ENCODE data around the gene TTC16.

TTC16 gene

DNA sequence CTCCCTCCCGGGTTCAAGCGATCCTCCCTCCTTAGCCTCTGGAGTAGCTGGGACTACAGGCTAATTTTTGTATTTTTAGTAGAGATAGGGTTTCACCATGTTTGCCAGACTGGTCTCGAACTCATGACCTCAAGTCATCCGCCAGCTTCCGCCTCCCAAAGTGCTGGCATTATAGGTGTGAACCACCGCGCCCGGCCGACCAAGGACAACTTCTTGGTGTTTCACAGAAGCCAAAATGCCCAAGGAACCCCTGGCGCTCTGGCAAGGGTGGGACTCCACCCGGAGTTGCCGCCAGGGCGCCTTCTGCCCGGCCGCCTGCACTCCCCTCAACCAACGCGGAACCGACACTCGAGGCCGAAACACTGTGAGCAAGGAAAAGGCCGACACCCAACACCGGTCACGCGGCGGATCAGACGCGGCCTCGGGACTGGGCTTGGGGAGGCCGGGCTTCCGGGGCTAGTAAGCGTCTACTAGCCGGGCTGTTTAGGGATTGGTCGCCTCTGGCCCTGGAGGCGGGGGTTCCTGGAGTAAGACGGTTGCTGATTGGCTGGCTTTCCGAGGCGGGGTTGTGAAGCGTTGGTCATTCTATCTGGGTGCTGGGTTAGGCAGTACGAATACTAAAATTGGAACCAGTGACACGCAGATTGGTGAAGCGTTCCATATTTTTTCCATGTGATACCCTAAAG is 16.8 kb upstream of the TTC16 start:
- DNase-seq (ENCODE audit: low read depth), result peak; percentile 97

DNA sequence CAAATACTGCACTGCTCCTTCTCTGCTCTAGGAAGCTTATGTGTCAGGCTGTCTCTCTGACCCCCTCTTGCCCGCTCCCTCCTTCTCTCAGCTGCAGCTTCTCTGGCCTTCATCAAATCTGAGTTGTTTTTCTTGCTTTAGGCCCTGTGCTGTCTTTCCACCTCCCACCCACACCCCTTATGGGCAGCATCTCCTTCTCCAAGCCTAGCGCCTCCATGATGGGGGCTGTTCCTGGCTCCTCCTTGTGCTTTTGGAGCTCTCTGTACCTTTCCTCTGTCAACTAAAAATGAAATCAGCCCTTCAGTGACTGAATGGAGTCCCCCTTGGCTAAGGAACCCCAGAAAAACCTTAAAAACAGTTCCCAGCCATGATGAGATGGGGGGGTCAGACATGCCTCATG is 15.7 kb upstream of the TTC16 start:
- DNase-seq (ENCODE audit: low read depth), result no peak

DNA sequence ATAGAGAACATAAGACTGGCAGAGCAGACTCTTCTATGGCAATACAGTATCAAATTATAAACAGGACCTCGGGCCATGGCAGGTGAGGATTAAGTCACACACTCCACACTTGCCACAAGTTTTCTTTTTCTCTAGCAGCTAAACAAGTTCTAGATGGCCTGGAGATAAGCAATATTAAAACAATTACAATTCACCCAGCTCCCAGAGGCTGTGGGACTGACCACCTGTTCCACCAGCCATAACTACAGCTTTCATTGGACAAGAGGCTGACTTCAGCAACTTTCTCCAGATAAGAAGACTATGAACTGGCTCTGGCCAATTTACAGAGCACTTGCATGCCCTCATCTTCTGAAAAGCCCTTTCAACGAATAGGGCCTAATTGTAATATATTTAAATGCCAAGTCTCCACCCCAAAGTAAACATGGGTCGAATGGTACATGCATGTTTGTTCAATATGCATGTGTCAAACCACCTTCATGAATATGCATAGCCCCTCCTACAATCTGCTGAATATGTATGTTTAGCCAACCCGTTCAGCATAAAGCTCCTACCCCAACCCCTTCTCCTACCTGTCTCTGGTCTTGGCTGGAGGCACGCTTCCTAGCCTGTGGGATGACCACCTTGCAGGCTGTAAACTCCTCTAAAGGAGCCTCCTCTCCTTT is 15.2 kb upstream of the TTC16 start:
- no peak for DNase-seq (ENCODE audit: low read depth)

DNA sequence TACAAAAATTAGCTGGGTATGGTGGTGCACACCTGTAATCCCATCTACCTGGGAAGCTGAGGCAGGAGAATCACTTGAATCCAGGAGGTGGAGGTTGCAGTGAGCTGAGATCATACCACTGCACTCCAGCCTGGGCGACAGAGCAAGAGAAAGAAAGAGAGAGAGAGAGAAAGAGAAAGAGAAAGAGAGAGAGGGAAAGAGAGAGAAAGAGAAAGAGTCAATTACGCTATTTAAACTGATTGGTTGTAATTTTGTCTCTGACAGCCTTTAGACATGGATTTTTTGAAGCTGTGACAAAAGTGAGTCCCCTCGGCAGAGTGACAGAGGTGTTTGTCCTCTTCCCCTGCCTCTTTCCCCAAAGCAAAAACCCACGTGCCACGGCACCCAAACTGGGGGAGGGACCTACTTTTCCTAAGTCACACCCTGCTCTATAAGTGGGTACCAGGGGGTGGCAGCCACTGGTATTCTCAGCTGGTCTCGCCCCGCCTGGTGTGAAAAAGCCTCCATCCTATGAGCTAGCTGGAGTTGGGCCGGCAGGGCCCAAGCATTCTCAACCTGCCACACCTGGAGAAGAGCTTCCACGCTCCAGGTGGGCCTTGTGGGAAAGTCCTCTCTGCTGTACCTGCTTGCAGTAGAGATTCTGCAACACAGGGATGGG is 12.5 kb upstream of the TTC16 start:
- no peak for DNase-seq (ENCODE audit: low read depth)

DNA sequence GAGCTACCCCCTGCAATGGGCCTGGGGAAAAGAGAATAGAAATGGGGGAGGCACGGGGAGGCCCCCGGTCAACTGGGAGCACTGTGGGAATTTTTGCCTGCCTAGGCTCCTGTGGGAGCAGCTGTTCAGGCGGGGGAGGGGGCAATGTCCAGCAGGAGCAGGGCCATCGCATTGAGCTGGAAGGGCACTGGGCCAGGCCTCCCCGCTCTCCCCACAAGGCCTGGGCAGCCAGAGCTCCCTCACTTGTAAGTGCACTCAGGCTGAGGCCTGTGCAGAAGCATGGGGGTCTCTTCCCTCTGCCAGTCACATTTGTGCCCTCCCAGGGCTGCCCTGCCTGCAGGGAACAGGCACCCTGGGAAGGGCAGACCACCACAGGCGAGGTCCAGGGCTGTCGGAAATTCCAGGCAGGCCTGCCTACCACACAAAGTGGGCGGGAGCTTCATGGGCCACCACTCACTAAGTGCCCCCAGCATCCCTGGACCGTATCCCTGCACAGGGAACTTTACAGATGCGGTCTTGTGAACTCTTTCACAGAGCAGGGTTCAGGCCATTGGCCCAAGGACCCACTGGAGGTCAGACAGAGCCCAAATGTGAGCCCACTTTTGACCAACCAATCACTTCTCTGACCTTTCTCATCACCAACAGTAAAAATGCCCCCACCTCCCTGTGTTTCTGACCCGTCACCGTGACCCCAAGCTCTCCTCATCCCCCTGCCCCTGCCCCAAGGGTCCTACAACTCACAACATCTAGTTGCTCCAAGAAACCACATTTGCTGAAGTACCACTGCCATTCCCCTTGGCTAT is 10.1 kb upstream of the TTC16 start:
- no peak for DNase-seq (ENCODE audit: low read depth)

DNA sequence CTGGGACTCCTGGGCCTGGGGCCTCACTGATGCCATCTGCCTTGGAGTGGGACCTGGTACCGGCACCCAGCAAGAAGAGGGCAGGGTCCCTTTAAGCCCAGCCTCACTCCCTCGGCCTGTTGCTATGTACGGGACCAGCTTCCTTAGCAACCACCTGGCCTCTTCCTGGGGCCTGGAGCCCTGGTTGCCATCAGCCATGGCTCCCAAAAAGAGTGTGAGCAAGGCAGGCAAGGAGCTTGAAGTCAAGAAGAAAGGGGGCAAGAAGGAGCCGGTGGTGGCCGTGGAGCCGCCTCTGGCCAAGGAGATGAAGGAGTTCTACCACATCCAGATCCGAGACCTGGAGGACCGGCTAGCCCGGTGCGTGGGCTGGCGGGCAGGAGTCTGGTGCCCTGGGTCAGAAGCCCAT is 9.0 kb upstream of the TTC16 start, which contains the start of gene CFAP157:
Gene CFAP157 (plus strand): TSS at position 153 of the 406 bp plus-strand sequence. CDS start 44 bp downstream, at position 197.
- DNase-seq (ENCODE audit: low read depth), result no peak

DNA sequence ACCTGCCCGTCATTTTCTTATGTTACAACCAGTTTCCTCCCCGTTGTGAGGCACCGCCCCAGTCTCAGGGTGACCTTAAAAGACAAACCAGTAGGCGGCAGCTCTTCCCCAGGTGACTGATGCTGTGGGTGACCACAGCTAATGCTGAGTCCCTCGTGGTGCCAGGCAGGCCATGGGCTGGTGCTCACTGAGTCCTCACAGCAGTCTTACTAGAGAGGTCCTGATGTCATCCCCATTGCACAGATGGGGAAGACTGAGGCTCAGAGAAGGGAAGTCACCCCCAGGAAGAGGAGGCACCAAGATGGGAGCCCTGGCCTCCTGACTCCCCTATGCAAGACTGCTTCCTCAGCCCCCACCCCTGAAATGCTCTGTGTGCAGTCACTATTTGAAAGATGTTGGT is 8.1 kb upstream of the TTC16 start:
- DNase-seq (ENCODE audit: low read depth), result no peak

DNA sequence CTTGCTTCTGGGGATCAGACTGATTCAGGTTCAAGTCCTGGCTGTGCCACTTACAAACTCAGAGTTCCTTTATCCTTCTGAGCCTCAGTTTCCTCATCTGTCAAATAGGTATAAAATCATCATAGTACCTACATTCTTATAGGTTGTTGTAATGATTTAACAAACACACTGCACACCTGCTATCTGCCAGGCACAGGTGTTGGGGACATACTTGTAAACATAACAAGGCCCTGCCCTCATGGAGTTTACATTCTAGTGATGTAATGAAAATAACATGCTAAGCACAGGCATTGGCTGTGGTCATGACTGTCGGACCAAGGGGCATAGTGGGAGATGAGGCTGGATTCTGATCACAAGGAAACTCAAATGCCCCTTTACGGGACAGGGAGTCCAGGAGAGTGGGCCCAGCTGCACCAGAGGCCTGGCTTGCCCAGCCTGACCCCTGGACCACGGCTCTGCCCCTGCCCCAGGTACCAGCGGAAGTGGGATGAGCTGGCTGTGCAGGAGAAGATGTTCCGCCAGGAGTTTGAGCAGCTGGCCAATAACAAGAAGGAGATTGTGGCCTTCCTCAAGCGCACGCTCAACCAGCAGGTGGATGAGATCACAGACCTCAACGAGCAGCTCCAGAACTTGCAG is 6.8 kb upstream of the TTC16 start:
- no peak for DNase-seq (ENCODE audit: low read depth)

DNA sequence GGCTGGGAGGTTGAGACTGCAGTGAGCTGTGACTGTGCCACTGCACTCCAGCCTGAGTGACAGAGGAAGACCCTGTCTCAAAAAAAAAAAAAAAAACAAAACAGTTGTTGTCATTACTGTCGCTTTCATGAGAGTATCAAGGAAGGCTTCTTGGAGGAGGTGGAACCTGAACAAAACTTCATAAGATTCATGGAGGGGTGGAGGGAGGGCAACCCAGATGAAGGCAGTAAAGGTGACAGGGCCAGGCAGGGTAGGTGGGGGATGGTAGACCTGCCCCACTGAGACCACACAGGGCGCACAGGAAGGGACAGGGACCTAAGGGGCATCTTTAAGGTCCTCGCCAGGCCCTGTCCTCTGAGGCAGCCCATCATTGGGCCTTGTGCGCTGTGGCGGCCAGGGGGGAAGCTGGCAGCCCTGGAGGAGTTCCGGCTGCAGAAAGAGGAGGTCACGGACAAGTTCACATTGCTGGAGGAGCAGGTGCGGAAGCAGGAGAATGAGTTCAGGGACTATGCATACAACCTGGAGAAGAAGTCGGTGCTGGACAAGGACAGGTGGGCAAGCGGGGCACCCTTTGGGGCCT is 5.6 kb upstream of the TTC16 start:
- DNase-seq (ENCODE audit: low read depth), result no peak

DNA sequence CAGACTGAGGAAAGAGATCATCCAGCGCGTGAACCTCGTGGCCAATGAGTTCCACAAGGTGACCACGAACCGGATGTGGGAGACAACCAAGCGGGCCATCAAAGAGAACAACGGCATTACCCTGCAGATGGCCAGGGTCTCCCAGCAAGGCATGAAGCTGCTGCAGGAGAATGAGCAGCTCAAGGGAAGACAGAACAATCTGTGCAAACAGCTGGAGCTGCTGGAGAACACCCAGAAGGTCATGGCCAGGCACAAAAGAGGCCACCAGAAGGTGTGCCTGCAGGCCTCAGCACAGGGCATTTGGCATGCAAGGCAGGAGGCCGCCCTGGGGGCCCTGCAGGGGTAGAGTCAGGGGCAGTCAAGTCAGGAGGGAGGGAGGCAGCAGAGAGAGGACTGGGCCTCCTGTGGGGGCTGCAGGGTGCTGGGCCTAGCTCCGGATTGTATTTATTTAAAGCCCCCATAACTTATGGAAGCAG is 4.6 kb upstream of the TTC16 start:
- DNase-seq (ENCODE audit: low read depth), result no peak

DNA sequence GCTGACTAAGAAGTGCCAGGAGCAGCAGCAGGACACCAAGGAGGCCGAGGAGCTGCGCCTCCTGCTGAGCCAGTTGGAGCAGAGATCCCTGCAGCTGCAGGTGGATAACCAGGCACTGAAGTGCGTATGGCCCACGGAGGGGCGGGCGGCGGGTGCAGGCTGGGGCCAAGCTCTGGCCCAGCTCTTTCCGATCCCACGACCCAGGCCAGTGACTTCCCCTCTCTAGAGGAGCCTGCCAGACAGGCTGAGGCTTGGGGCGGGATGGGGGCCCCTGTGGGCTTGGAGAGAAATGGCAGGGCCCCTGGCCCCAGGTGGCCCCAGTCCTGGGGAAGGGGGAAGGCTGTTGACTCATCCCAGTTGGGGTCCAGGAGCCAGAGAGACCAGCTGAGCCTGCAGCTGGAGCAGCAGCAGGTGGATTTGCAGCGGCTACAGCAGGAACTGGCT is 4.0 kb upstream of the TTC16 start:
- DNase-seq (ENCODE audit: low read depth), result no peak

DNA sequence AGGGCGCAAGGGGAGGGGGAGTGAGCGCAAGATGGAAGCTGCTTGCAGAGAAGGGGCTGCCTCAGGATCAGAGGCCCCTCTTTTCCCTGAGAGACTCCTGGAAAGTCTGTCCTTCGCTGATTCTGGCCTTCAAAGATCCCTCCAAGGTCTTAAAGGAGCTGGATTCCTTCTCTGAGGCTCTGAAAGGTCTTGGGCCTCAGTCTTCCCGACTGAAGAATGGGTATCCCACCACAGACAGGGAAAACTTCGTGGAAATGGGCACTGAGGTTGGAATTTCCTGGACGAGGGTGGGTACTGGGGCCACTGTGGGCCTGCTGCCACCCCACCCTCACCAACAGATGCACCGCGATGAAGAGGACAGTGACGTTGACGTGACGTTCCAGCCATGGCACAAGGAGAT is 3.5 kb upstream of the TTC16 start:
- DNase-seq (ENCODE audit: low read depth), result no peak

DNA sequence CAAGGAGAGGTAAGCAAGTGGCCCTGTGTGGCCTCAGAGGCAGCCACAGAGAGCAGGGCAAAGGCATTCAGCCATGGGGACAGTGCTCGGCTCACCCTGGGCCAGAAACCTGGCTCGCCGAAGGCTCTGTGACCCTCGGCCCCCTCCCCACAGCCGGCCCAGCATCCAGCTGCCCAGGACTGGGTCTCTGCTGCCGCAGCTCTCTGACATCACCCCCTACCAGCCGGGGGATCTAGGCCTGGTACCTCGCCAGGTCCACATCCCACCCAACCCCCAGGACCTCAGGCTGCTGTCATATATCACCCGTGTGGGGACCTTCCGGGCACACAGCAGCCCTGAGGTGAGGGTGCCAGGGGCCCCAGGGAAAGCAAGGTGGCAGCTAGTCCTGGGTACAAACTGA is 3.0 kb upstream of the TTC16 start:
- no peak for DNase-seq (ENCODE audit: low read depth)

DNA sequence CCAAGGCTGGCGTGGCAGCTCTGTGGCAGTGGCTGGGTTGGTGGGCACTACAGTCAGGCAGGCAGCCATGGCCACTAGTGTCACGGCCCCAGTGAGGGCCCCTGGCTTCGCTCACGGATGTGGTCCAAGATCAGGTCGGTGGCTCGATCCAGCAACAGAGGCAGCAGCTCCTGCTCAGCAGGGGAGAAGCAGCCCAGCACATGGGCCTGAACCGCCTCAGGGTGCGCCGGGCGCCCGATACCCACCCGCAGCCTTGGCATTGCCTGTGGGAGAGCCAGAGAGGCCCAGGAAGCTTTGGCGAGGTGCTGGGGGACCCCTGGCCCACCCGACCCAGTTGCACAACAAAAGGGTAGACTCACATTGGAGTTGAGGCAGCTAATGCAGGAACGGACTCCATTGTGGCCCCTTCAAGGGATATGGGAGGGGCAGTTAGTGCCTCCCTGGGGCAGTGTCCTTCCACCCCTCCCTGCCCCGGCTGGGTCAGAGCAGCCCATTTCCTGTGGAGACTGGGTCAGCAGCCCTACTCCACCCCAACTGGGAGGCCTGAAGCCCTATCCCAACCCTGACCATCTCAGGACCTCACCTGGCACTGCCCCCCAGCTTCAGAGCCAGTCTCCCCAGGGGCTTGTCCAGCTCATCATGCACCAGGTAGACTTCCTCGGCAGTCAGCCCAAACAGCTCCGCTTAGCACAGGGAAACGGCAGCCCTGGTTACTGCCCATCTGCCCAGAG is 1.7 kb upstream of the TTC16 start:
- no peak for DNase-seq (ENCODE audit: low read depth)

DNA sequence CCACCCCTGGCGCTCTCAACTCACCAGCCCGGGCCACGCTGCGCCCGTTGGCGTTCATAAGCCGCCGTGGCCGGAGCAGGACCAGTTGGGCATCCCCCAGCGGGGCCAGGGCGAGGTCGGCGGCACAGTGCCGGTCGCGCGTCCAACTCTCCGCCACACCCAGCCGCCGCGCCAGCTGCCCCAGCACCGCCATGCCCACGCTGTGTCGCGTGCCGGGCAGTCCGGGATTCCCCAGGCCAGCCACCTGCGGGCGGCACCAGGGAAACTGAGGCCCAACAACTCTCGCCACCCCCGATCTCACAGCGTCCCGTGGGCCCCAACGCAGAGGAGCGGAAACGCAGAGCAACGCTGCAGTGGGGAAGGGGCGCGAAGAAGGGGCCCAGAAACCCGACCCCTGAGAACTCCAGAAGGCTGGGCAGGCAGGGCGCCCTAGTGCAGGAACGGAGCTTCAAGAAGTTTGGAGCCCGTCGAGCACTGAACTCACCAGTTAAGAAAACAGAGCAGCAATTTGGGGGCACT is 869 bp upstream of the TTC16 start:
- no peak for DNase-seq (ENCODE audit: low read depth)

DNA sequence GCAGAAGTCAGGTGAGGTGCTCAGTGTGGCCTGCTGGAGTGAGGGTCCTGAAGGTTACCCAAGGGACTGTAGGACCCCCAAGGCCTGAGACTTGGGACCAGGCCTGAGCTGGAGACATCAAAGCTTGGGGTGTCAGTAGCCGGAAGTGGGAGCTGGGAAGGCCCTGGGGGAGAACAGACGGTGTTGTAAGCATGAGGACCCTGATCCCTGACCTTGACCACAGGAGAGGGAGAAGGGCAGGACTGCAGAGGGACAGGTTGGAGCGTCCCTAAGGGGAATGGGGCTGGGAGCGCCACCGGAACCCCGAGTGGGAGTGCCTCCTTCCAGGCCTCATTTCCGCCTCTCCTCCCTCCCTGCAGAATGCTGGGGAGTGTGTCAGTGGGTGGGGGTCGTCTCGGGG is 533 bp downstream of the TTC16 start:
- no peak for DNase-seq (ENCODE audit: low read depth)

DNA sequence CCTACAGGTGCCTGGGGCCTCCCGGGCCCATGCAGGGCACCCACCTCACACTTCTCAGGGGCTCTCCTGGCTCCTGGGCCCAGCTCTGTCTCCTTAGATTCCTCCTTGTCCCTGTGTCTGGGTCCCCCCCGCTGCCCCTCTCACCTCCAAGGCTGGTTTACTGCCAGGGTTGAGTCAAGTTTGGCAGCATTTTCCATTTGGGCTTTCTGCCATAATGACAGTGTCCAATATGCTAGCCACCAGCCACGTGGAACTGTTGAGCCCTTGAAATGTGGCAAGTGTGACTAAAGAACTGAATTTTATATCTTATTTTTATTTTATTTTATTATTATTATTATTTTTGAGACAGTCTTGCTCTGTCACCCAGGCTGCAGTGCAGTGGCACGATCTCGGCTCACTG is 1.9 kb downstream of the TTC16 start:
- no peak for DNase-seq (ENCODE audit: low read depth)

DNA sequence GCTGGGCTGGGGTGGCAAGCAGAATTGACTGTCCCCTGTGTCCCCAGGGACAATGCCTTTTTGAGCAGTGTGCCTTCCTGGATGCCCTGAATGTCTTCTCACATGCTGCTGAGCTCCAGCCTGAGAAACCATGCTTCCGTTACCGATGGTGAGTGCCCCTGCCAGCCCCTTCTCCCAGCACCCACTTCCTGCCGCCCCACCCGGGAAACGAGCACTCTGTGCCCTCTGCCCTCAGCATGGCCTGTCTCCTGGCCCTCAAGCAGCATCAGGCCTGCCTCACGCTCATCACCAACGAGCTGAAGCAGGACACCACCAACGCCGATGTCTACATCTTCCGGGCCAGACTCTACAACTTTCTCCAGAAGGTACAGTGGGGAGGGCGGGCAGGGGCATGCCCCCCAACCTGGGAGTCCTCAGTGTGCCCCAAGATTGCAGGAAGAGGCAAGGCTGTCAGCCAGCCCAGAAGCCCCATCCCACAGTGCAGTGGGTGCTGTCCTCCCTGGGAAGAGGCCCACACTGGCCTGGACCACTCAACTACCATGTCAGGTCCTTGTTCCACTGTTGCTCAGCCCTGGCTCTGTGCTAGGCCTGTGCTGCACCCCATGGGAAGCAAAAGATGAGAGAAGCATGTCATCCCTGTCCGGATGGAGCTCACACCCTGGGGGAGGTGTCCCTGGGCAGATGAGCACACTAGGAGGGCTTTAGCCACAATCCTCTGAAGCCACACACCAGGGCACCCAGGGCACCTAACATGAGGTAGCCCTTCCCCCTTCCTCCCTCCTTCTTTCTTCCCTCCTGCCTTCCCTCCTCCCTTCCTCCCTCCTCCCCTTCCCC is 4.4 kb downstream of the TTC16 start:
- no peak for DNase-seq (ENCODE audit: low read depth)

DNA sequence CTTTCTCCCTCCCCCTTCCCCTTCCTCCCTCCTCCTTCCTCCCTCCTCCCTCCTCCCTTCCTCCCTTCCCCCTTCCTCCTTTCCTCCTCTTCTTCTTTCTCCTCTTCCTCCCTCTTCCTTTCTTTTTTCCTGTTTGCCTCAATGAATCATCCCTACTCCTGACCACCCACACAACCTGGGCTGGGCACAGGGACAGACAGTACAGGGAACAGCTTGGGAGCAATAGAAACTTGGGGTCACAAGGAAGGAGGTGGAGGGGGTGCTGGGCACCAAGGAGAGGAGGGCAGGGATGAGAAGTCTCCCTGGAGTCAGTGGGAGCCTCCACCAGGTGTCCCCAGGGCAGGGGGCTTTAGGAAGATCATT is 5.0 kb downstream of the TTC16 start:
- no peak for DNase-seq (ENCODE audit: low read depth)

DNA sequence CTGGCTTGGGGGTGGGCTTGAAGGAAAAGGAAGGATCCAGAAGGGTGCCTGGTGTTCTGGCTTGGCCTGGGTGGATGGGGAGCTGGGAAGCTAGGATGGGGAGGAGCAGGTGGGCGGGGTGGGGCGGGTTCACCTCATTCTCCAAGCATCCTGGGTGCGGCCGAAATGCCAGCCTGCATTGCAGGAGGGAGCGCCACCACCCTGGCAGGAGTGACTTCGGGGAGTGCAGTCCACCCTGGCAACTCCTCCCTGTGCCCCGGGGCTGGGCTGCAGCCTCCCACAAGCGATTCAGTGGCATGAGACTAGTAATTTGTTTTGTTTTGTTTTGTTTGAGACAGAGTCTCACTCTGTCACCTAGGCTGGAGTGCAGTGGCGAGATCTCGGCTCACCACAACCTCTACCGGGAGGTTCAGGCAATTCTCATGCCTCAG is 5.5 kb downstream of the TTC16 start:
- DNase-seq (ENCODE audit: low read depth), result no peak

All from fibroblast of the conjunctiva (primary cell).